ENCODE results near the gene CLCF1. TPM values are rescaled to one million over a fixed set of nuclear protein-coding genes. Genes with fewer than 3 reads are reported as not detected.
A peak's percentile ranks its signal among the peaks of the same experiment; 100 is the strongest.

Gene CLCF1
- total and polyA plus RNA-seq, 2 of the 13 experiments (the other 11 are each of a cell fraction or from before 2014, with no cell fraction given): 0.49 to 0.78 TPM

- 0 out of 2 replicates have a peak, but pooled peaks have one; percentile 43 for TF ChIP-seq ZNF142 (CRISPR knock-in tag; IDR thresholded peaks at IDR 0.05)
- peak; percentile 56; the same call in 1 of the 2 replicates for TF ChIP-seq POGZ (CRISPR knock-in tag; IDR thresholded peaks at IDR 0.05)
- peak; percentile 77 for TF ChIP-seq PHF20 (CRISPR knock-in tag; IDR thresholded peaks at IDR 0.05)
- no peak for TF ChIP-seq ZBED4 (CRISPR knock-in tag; IDR thresholded peaks at IDR 0.05; ENCODE audit: borderline replicate concordance)
- TF ChIP-seq, protein P1, sequence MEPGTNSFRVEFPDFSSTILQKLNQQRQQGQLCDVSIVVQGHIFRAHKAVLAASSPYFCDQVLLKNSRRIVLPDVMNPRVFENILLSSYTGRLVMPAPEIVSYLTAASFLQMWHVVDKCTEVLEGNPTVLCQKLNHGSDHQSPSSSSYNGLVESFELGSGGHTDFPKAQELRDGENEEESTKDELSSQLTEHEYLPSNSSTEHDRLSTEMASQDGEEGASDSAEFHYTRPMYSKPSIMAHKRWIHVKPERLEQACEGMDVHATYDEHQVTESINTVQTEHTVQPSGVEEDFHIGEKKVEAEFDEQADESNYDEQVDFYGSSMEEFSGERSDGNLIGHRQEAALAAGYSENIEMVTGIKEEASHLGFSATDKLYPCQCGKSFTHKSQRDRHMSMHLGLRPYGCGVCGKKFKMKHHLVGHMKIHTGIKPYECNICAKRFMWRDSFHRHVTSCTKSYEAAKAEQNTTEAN (CRISPR knock-in tag; conservative IDR thresholded peaks at IDR 0.05): 0 out of 2 replicates have a peak, but pooled peaks have one; percentile 36
- TF ChIP-seq BCL6 (CRISPR knock-in tag; IDR thresholded peaks at IDR 0.05): no peak; the same call in 1 of the 2 replicates
- no peak; the same call in 1 of the 2 replicates for TF ChIP-seq ZBTB2 (CRISPR knock-in tag; IDR thresholded peaks at IDR 0.05; ENCODE audit: low read depth)
- TF ChIP-seq ZNF619 (CRISPR knock-in tag; IDR thresholded peaks at IDR 0.05): peak; percentile 51; the same call in 1 of the 2 replicates
- no peak for TF ChIP-seq ZNF180 (CRISPR knock-in tag; IDR thresholded peaks at IDR 0.05; ENCODE audit: borderline replicate concordance, low read depth)
- no peak; the same call in 1 of the 2 replicates for TF ChIP-seq HOMEZ (CRISPR knock-in tag; IDR thresholded peaks at IDR 0.05; ENCODE audit: low read depth)
- TF ChIP-seq ZMYM3 (CRISPR knock-in tag; IDR thresholded peaks at IDR 0.05): 0 out of 2 replicates have a peak, but pooled peaks have one; percentile 12
- TF ChIP-seq MEIS2 (CRISPR knock-in tag; IDR thresholded peaks at IDR 0.05): 0 out of 2 replicates have a peak, but pooled peaks have one; percentile 64
Observed at GRCh38 chr11:67353317-67354074, 19.9 kb downstream of the CLCF1 start, which contains the start of gene POLD4 (continued).

All from HepG2 (cell line).